SK-N-MC (cell line): ENCODE results near the gene SLC9A3.

ENCODE experiments used
- DNase-seq: peaks from one replicate; pipeline ENCODE4 v3.0.0-alpha.2; 2011; ENCODE audit warnings: low read depth, low spot score
- H3K27ac ChIP-seq: fragments of 200-600 bp; sonication (generic); 2 replicates; pipeline ENCODE4 v1.5.1; 2016; ENCODE audit warnings: mixed run types
- H3K36me3 ChIP-seq: fragments of 200-600 bp; sonication (generic); 2 replicates; pipeline ENCODE4 v1.6.1; 2017; ENCODE audit warnings: antibody characterized with exemption, low read length, mixed read lengths; ENCODE audit not compliant: insufficient read depth
- H3K4me3 ChIP-seq: fragments of 200-600 bp; sonication (generic); 2 replicates; pipeline ENCODE4 v1.5.1; 2016
- H3K9ac ChIP-seq: fragments of 200-600 bp; sonication (generic); 2 replicates; pipeline ENCODE4 v1.8.0; 2017; ENCODE audit warnings: mixed run types, mixed read lengths; ENCODE audit not compliant: insufficient read length
- H3K9me3 ChIP-seq: fragments of 200-600 bp; sonication (generic); 2 replicates; pipeline ENCODE4 v1.6.1; 2017; ENCODE audit warnings: low read depth, mild to moderate bottlenecking, antibody characterized with exemption, low read length, moderate library complexity, mixed read lengths
- EZH2 ChIP-seq: fragments of 200-600 bp; sonication (generic); IDR thresholded peaks from one replicate; pipeline ENCODE4 v1.6.1; 2017; ENCODE audit warnings: antibody characterized with exemption
- FOXP2 ChIP-seq: optimal IDR thresholded peaks from 2 replicates; pipeline ENCODE3; 2011; ENCODE audit warnings: mild to moderate bottlenecking, moderate library complexity; ENCODE audit not compliant: insufficient read depth; ENCODE audit errors: extremely low read length, control extremely low read depth
- POLR2AphosphoS5 ChIP-seq: IDR thresholded peaks from 2 replicates; pipeline ENCODE4 v1.6.1; 2012; ENCODE audit warnings: mild to moderate bottlenecking, low read depth, low read length, borderline replicate concordance

SLC9A3 gene

GRCh38 chr5:463301-463700 lies 60.9 kb downstream of the SLC9A3 start:
- H3K9me3 ChIP-seq = no peaks in the 10 kb centered on the region
- DNase-seq = no peak
- no peak for TF ChIP-seq FOXP2
- TF ChIP-seq EZH2 = no peak
- no peak overlapping the region for H3K4me3 ChIP-seq
- peaks cover 24% of the 10 kb centered on the region; the same call in 1 of the 2 replicates for H3K36me3 ChIP-seq
- no peak overlapping the region for H3K27ac ChIP-seq
- no peak overlapping the region for H3K9ac ChIP-seq

GRCh38 chr5:462051-462481 lies 62.2 kb downstream of the SLC9A3 start:
- Histone ChIP-seq H3K36me3 (peaks cover 35% of the 10 kb centered on the region; the same call in 1 of the 2 replicates), H3K27ac (no peak overlapping the region), H3K4me3 (no peak overlapping the region), H3K9me3 (no peaks in the 10 kb centered on the region), H3K9ac (no peak overlapping the region)
- TF ChIP-seq FOXP2 (no peak), EZH2 (no peak), POLR2AphosphoS5 (no peak)
- DNase-seq = no peak

GRCh38 chr5:460273-460625 lies 64.0 kb downstream of the SLC9A3 start:
- Histone ChIP-seq H3K36me3 (peaks cover 42% of the 10 kb centered on the region; the same call in 1 of the 2 replicates), H3K4me3 (no peak overlapping the region)

GRCh38 chr5:459562-460272 lies 64.5 kb downstream of the SLC9A3 start:
- no peak for TF ChIP-seq EZH2
- no peak for TF ChIP-seq FOXP2
- no peak for TF ChIP-seq POLR2AphosphoS5
- H3K36me3 ChIP-seq = peaks cover 47% of the 10 kb centered on the region; the same call in 1 of the 2 replicates

More at GRCh38 chr5:460273-460625, 64.0 kb downstream of the SLC9A3 start:
- no peak overlapping the region for H3K9ac ChIP-seq
- H3K27ac ChIP-seq = no peak overlapping the region
- DNase-seq = no peak
- no peaks in the 10 kb centered on the region for H3K9me3 ChIP-seq
- TF ChIP-seq POLR2AphosphoS5 = no peak
- no peak for TF ChIP-seq FOXP2
- TF ChIP-seq EZH2 = no peak

GRCh38 chr5:458547-459353 lies 65.5 kb downstream of the SLC9A3 start:
- Histone ChIP-seq H3K9ac (no peak overlapping the region), H3K27ac (no peak overlapping the region), H3K36me3 (peaks cover 57% of the 10 kb centered on the region), H3K9me3 (no peaks in the 10 kb centered on the region), H3K4me3 (no peak overlapping the region)
- DNase-seq = no peak
- TF ChIP-seq EZH2 (no peak), FOXP2 (no peak), POLR2AphosphoS5 (no peak)

More at GRCh38 chr5:459562-460272, 64.5 kb downstream of the SLC9A3 start:
- DNase-seq = no peak
- H3K4me3 ChIP-seq = no peak overlapping the region
- no peak overlapping the region for H3K27ac ChIP-seq
- no peaks in the 10 kb centered on the region for H3K9me3 ChIP-seq
- H3K9ac ChIP-seq = no peak overlapping the region

- no peak for DNase-seq
- Histone ChIP-seq H3K9ac (no peak overlapping the region), H3K36me3 (peaks cover 68% of the 10 kb centered on the region)
Measured at GRCh38 chr5:457195-457961, 66.9 kb downstream of the SLC9A3 start.

GRCh38 chr5:456351-457194 lies 67.7 kb downstream of the SLC9A3 start:
- TF ChIP-seq POLR2AphosphoS5 (no peak), EZH2 (no peak), FOXP2 (no peak)
- H3K4me3 ChIP-seq = no peak overlapping the region
- peaks cover 71% of the 10 kb centered on the region for H3K36me3 ChIP-seq
- H3K9me3 ChIP-seq = peaks cover 10% of the 10 kb centered on the region; the same call in 1 of the 2 replicates
- DNase-seq = no peak
- H3K27ac ChIP-seq = no peak overlapping the region
- no peak overlapping the region for H3K9ac ChIP-seq

More at GRCh38 chr5:457195-457961, 66.9 kb downstream of the SLC9A3 start:
- H3K4me3 ChIP-seq = no peak overlapping the region
- TF ChIP-seq FOXP2 = no peak
- TF ChIP-seq POLR2AphosphoS5 = no peak
- TF ChIP-seq EZH2 = no peak
- H3K9me3 ChIP-seq = 0 out of 2 replicates have a peak, but pooled peaks cover 4% of the 10 kb centered on the region
- H3K27ac ChIP-seq = no peak overlapping the region

- no peak overlapping the region for H3K9ac ChIP-seq
- peaks cover 78% of the 10 kb centered on the region for H3K36me3 ChIP-seq
- TF ChIP-seq EZH2 = no peak
- no peak for TF ChIP-seq FOXP2
- TF ChIP-seq POLR2AphosphoS5 = no peak
- DNase-seq = no peak
- H3K4me3 ChIP-seq = no peak overlapping the region
- H3K27ac ChIP-seq = no peak overlapping the region
- peaks cover 13% of the 10 kb centered on the region; the same call in 1 of the 2 replicates for H3K9me3 ChIP-seq
Measured at GRCh38 chr5:455806-456205, 68.4 kb downstream of the SLC9A3 start.
